NCI-H2081 treated with DMSO at 0.1 percent for 48 hours (cell line): ENCODE data around the gene NFASC.

Experiments used
- DNase-seq: peaks from one replicate; lab custom pipeline; 2025; lab: John Stamatoyannopoulos, UW

Gene NFASC

DNA sequence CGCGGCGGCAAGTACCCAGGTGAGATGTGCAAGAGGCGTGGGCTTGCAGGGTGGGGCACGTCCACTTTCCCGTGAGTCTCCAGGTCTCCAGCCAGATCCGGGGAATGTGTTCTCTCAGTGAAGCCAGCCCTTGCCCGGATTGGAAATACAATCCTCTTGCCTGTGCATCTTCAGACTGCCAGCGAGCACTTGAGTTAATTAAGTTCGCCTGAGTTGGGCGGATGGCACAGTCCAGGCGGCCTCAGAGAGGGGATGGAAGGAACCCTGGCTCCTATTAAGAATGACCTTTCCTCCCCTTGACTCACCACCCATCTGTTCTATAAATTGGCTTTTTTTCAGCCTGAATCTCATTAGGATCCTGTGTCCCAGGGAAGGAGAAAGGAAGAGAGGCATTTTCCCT lies 139.0 kb downstream of the NFASC start:
- no peak for DNase-seq

DNA sequence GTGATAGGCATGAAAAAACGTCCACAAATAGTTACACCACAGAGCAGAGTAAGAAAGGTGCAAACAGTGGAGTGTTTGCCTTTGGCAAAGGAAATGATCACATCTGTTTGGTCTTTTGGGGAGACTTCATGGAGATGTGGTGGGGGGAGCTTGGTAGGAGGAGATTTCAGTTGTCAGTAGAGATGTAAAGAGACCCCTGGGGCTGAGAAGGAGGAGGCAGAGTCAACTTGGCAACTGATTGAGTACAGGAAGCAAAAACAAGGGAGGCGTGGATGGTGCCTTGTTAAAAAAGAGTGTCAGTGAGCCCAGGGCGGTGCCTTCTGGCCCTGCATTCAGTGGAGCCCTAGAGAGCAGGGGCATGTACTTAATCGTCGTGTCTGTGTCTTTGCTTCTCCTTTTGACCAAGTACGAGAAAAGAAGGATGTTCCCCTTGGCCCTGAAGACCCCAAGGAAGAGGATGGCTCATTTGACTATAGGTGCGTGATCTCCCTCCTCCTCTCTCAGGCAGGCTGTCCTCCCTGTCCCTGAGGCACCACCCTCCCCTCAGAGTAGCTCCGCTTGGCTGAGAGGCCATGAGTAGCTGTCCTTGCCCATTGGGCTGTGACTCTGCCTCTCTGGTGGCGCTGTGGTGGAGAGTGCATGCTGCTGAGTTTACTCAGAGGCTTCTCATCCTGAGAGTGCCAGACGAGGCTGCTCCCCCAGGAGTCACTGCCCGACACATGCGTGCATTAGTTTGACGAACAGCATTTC lies 141.9 kb downstream of the NFASC start:
- DNase-seq = peak; percentile 26

DNA sequence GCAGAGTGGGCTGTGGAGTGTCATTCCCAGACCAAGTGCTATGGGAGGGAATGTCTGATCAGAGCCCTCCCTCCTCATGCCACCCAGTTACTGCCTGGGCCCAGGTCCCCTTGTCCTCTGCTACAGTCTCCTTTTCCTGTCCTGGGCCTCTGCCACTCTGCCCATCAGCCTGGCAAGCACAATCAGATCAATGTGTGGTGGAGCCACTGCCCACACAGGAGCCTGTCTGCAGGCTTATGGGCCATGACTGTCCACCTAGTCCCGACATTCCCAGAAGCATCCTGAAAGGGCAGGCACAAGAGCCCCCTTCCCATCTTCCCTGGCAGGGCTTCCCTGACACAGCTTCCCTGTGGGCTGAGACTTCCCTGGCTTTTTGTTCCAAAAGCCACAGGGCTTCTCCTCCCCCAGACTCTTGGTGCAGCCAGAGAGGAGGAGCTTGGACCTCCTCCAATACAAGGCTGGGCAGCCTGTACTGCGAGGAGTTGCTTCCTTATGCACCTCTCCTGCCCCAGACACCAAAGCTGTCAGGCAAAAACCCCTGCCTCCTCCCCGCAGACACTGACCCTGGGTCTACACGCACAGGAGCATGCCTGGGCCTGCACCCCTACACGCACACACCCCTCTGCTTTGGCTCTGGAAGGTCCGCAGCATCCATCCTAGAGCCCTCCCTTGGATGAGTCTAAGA lies 143.2 kb downstream of the NFASC start:
- DNase-seq = peak; percentile 26

DNA sequence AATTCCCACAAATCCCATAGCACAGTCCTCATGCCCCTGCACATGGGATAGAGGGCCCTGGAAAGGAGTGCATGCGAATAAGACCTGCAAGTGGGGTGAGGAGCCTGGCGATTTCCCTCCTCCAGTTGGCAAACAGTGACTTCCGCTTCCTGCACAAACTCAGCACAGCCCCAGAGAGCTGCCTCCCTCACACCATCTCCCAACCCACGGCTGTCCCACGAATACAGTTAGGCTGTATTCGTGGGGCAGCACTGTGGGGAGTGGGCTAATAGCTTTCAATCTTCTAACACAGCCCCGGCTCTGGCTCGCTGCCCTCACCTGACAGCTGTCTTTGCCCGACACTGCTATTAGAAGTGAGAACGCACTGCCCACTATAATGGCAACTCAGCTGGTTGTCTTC lies 144.1 kb downstream of the NFASC start:
- no peak for DNase-seq

DNA sequence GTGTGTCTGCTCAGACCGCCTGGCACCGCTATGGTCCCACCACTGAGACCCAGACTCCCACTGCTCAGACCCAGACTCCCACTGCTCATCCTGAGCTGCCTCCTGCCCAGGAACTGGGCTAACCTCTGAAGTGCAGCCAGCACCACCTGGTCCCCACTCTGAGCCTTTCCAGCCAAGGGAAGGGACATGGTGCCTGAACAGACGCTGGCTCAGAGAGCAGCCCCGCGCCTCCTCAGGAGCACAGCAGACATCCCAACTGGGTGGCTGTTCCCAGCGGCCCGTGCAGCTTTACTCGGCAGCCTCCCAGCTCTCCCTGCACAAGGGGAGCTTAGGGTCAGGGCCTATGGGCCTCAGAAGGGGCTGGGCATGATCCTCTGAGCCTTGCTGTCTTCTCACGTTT lies 144.6 kb downstream of the NFASC start:
- no peak for DNase-seq

DNA sequence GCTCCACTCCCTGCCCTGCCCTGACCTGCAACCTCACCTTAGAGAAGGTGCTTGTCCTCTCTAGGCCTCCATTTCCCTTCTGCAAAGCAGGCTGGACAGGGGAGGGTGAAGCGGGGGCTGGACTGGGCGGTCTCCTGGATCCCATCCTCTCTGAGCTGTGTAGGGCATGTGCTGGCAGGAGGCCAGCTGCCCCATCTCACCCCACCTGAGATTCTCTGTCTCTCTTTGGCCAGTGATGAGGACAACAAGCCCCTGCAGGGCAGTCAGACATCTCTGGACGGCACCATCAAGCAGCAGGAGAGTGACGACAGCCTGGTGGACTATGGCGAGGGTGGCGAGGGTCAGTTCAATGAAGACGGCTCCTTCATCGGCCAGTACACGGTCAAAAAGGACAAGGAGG lies 145.4 kb downstream of the NFASC start:
- DNase-seq = no peak

DNA sequence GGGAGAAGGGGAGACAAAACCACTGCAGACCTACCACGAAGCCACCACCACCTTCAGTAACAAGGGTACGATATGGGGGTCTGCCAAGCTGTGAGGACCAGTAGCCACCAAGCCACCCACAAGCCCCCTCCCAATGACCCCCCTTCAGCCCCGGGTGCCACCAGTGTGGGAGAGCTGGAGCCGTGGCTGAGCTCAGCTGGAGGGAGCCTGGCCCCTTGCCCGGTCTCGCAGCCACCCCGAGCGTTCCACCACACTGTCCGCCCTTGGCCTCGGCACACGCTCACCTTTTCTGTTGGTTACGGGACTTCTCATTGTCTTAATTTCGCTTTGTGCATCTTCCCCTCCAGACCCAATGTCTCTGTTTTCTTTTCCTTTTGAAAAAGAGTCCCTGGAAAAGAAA lies 145.9 kb downstream of the NFASC start:
- DNase-seq = no peak

DNA sequence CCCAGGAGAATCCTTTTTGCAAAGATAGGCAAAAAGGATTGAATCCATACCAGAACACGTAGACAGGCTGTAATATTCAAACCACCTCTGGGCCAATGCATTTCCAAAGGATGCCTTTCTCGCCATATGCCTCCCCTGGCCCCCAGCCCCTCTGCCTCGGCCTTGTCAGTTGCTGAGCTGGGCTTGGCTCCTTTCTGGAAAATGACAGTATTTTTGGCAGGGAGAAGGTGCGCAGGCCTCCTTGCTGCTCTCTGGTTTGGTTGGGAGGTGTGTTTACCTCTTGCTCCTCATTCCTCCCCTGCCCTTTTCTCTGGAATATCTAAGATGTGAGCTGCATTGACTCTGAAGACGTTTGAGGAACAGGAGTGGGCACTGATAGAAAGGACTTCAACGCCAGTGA lies 146.3 kb downstream of the NFASC start:
- DNase-seq = no peak

DNA sequence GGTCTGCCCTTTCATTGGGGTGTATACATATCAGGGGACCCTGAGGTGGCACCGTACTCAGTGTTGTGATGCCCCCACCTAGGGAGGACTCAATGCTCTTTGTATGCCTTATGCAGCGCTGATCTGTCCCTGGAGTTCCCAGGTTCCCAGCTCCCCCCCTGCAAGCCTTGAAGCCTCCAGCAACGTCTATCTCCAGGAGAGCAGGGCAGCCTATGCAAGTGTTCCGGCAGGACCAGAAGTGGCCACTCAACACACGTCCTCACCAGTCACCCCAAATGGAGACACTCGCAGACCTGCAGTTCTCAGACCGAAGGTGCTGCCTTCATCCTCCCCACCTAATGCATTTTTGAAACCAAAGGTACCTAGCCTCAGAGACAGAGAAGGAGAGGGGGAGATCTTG lies 147.1 kb downstream of the NFASC start:
- no peak for DNase-seq

DNA sequence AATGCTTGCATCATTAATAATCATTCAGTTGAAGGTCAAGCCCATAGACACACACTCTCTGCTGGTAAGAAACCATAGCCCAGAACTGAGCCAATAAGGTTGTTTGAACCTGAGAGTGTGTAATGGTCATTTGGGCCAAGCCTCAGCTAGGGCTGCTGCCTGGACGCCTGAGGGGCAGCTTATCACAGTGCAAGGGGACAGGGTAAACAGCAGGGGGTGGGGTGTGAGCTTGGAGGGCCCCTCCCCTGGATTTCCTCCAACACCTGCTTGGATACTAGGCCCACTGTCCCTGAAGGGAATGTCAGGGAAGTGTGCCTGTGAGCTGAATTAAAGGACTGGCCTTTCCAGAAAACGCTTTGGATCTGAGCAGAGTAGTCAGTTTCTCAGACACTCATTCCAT lies 147.7 kb downstream of the NFASC start:
- no peak for DNase-seq

DNA sequence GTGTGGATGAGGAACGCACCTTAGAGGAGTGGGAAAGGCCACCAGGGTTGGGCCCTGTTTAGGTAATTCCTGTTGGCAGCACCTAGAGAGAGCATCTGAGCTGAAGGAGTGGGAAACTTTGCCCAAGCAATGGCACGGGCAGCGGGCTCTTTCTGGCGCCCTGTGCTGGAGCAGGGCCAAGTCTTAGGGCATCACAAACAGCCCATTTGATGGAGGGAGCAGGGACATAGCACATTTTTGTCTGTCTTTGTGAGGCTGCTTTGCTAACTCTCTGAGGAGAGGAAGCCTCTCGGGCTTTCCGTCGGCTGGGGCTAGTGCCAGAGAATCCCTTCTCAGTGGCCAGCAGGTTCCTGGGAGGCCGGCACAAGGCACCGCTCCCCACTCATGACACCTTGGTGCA lies 149.8 kb downstream of the NFASC start:
- no peak for DNase-seq

DNA sequence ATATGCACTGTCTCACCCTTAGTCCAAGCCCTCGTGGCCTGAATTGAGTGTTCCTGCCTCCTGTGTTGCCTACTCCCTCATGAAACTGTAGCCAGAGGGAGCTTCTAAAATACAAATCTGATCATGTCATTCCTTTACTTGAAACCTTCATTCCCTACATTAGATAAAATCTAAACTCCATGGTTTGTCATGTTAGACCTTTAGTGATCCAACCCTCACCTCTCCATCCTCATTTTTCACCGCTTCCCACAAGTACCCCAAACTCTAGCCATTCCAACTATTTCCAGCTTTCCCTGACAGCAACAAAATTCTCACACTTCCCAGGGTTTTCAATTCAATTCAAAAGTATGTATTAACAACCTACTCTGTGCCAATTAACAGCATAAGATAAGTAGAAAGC lies 154.0 kb downstream of the NFASC start:
- DNase-seq = no peak

DNA sequence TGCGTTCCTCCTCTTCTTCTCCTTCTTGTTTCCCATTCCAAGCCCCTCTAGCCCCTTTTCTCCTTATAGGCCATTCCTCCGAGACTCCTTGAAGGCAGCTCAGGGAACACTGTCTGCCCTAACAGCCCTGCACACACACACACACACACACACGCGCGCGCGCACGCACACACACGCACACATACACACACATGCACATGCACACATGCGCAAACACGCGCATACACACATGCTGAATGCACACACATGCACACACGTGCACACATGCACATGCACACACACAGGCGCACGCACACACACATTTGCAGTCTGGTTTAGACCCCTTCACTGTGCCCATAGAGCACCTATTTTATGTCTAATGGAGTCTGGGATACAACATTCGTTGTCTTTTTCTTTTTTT lies 154.6 kb downstream of the NFASC start:
- no peak for DNase-seq

DNA sequence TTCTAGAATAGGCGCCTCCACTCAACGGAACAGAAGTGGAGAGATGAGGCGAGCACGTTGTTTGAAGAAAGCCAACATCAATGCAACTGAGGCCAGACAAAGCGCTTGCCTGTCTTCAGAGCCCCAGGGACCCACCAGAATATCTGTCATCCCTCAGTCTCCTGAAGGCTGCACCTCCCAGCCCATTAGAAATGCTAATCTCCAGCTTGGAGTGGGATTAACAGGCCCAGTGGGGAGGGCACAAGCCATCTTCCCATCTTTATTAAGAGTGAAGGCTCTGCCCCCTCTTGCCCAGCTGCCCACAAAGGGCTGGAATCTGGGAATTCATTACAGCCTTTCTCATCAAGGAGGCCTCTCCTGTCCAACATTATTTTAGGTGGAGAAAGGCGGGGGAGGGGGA lies 155.5 kb downstream of the NFASC start:
- DNase-seq = no peak

DNA sequence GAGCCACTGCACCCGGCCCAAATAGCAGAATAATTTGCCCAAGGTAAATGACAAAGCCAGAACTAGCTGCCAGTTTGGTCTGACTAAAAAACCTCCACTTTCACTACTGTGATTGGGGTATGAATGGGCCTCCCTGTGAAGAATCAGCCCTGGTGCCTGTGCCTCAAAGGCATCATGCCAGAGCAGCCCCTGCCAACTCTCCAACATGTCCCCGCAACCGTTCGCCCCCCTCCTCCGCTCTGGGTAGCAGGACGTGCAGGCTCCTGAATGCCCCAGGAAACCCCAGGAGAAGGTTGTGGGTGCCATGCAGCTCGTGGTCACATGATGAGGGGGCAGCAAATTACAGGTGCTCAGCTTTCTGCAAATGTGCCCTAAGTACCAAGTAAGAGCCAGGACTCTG lies 157.7 kb downstream of the NFASC start:
- DNase-seq = no peak

DNA sequence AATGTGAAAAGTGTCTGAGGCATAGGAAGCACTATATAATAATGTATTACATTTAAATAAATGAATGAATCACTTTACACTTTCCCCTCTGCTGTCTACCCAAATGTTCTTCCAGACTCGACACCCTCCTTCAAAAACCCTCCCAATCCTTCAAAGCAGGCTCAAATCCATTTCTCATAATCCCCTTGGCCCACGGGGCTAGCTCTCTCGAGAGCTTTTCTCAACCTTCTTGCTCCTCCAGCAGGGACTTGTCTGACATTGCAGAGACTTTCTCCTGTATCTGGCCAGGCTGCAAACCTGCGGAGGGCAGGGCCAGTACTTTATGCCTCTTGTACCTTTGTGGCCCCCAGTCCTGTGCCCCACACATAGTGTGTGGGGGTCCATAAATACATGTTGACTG lies 158.3 kb downstream of the NFASC start:
- DNase-seq = no peak

DNA sequence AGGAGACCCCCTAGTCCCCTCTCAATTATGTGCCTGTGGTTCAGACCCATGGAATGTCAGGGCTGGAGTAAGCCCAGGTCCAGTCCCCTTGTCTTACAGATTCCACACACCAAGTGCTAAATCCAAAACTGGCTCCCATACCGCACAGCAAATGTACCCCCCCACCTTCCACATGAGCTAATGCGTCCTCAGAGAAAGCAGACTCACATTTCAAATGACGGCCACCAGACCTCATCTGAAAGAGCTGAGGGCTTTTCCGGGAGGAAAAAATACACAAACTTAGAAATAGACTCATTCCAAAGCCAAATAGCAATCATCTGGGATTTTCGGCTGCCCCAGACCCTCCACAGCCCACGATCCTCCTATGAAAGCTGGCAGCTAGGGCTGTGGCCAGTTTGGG lies 159.6 kb downstream of the NFASC start:
- DNase-seq = no peak

DNA sequence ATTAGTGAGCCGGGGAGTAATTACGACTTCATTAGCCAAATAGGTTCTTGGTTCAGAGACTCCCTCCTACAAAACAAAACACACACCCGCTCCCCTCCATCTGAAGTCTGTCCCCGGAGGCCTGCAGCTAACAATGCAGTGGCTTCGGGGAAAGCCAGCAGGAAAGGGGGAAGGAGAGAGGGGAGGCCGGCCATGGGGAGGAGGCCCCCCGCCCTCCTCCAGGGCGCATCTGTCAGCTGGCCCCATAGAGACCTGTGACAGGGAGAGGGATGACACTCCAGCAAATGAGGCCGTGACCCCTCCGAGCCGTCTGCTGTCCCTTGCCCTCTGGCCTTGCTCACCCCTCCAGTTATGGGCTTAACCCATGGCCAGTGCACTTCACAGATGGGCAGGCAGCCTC lies 160.2 kb downstream of the NFASC start:
- no peak for DNase-seq

DNA sequence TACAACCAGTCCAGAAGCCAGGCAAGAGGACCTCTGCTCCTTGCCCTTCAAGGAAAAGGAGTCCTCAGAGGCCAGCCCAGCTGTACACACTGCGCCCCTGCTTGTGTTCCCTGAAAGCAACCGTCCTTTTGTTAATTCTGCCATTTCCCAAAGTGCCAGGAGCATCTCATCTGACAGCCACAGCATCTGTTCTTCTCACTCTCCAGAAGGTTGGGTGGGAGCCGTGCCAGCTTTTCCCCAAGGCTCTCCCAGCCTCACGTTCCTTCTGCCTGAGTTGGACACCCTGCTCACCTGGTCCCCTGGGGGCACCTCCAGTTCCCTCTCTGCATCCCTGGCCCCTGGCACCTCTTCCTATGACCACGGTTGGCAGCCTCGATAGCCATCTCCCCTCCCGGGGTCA lies 161.8 kb downstream of the NFASC start:
- DNase-seq = no peak

DNA sequence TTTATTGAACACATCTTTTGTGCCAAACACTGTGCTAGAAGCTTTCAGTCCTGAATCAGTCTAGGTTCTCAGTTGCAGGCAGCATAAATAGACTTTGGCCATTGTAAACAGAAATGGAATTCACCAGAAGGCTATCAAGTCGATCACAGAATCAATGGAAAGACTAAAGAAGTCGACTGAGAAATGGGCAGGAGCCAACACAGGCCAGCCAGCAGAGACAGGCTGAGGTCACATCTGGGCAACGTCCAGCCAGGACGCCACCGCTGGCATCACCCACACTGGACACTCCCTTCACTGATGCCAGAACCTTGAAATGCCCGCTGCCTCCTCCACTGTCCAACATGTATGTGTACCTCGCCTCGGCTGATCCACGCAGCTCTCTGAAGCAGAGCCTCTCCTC lies 166.9 kb downstream of the NFASC start:
- no peak for DNase-seq

DNA sequence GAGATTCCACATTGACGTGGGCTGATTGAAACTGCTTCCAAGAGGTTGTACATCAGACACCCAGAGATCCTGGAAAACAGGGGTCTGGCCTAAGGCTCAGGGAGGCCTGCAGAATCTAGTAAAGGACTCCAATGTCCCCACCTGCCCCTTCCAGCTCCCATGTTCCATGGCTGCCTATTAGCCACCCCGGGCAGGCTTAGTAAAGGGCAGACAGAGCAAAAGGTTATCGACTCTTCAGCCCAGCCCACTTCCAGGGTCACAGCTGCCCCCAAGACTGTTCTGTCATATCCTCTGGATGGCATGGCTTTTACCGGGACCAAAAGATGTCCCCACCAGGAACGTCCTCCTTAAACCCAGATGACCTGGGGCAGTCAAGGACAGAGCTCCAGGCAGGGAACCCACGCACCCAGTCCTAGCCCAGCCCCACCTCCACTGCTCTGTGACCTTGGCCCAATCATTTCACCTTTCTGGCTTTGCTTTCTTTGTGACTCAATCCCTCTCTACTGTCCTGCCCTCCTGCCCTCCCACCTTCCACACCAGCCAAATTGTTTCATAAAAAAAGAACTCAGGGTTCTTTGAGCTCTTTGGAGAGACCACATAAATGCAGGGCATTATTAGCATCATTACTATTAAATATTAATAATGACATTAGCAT lies 167.6 kb downstream of the NFASC start:
- DNase-seq = no peak

DNA sequence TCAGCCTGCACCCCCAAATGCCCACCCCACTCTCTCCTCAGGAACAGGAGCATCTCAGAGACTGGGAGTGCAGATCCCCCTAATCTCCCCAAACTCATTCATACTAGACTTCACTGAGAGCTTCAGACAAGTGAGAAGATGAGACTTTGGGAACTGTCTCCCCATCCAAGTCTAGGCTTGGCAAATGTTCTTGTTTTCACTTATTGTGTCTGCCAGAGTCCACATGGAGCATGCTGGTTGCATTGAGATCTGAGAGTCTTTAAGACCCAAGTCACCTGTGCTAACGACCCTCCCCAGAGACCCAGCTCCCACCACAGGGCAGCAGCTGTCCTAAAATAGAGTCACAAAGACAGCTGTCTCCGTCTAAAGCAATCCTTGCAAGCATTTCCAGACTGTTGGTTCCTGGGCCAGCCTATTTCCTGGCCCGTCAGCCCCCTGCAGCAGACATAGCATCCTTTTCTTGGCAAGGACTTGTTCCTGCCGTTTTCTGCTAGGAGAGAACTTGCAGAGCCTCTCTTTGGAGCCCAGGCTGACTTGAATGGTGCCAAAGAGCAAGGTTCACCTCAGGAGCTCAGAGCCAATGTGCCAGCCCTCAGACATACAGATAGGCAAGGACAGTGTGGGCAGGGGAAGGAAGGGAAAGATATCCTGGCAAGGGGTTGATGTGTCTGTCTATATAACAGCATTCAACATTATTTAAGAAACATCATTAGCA lies 170.5 kb downstream of the NFASC start:
- DNase-seq = no peak
